Neural cell (in vitro differentiated cells): Measurements from ENCODE around the gene MPIG6B. TPM values are rescaled to one million over a fixed set of nuclear protein-coding genes. Genes with fewer than 3 reads are reported as not detected.

Experiments
- H2AFZ ChIP-seq: fragments of 200-600, 300-800 bp; sonication (generic), shearing (Covaris generic); 2 replicates; pipeline ENCODE4 v1.6.0; 2014; ENCODE audit warnings: low read depth, mild to moderate bottlenecking, antibody characterized with exemption, low read length, moderate library complexity
- H3F3A ChIP-seq: fragments of 200-600 bp; shearing (Covaris generic); 2 replicates; pipeline ENCODE4 v1.6.1; 2016; ENCODE audit warnings: mild to moderate bottlenecking, moderate library complexity, mixed read lengths, antibody characterized with exemption, low read length; ENCODE audit not compliant: insufficient read depth, poor library complexity, severe bottlenecking
- H3K27ac ChIP-seq: fragments of 200-600, 300-800 bp; sonication (generic), shearing (Covaris generic); 2 replicates; pipeline ENCODE4 v1.5.1; 2014; ENCODE audit warnings: mild to moderate bottlenecking, low read length, moderate library complexity
- H3K27me3 ChIP-seq: fragments of 300-800, 200-600 bp; sonication (generic), shearing (Covaris generic); 2 replicates; pipeline ENCODE4 v1.6.0; 2014; ENCODE audit warnings: mild to moderate bottlenecking, low read depth, low read length, moderate library complexity; ENCODE audit not compliant: insufficient read depth
- H3K36me3 ChIP-seq: fragments of 300-800, 200-600 bp; sonication (generic), shearing (Covaris generic); 2 replicates; pipeline ENCODE4 v1.5.1; 2014; ENCODE audit warnings: mild to moderate bottlenecking, antibody characterized with exemption, low read length, moderate library complexity; ENCODE audit not compliant: insufficient read depth
- H3K4me2 ChIP-seq: fragments of 300-800, 200-600 bp; sonication (generic), shearing (Covaris generic); 2 replicates; pipeline ENCODE4 v1.6.0; 2014; ENCODE audit warnings: mild to moderate bottlenecking, low read length
- H3K4me3 ChIP-seq: fragments of 300-800, 200-600 bp; sonication (generic), shearing (Covaris generic); 2 replicates; pipeline ENCODE4 v1.5.1; 2014; ENCODE audit warnings: mild to moderate bottlenecking, low read length, moderate library complexity
- H3K79me2 ChIP-seq: fragments of 200-600 bp; shearing (Covaris generic); replicated peaks from 2 replicates; pipeline ENCODE4 v1.6.0; 2014; ENCODE audit warnings: mild to moderate bottlenecking, low read length, moderate library complexity; ENCODE audit not compliant: insufficient read depth
- H3K9ac ChIP-seq: fragments of 300-800, 200-600 bp; sonication (generic), shearing (Covaris generic); 2 replicates; pipeline ENCODE4 v1.6.1; 2016; ENCODE audit warnings: mild to moderate bottlenecking, low read length, mixed read lengths
- H3K9me2 ChIP-seq: fragments of 200-600 bp; shearing (Covaris generic); 2 replicates; pipeline ENCODE4 v1.6.1; 2016; ENCODE audit warnings: mild to moderate bottlenecking, low read length, mixed read lengths; ENCODE audit not compliant: insufficient read depth
- H3K9me3 ChIP-seq: fragments of 200-600, 300-800 bp; sonication (generic), shearing (Covaris generic); 2 replicates; pipeline ENCODE4 v1.6.1; 2016; ENCODE audit warnings: mild to moderate bottlenecking, mixed run types, low read length, moderate library complexity, mixed read lengths
- H4K20me1 ChIP-seq: fragments of 200-600 bp; shearing (Covaris generic); 2 replicates; pipeline ENCODE4 v1.6.1; 2016; ENCODE audit warnings: mild to moderate bottlenecking, mixed run types; ENCODE audit not compliant: insufficient read depth
- EP300 ChIP-seq: fragments of 450-650 bp; conservative IDR thresholded peaks from 2 replicates; pipeline ENCODE4 v1.6.1; 2014; ENCODE audit warnings: antibody characterized with exemption, mild to moderate bottlenecking, moderate library complexity; ENCODE audit not compliant: poor library complexity, severe bottlenecking
- EZH2 ChIP-seq: fragments of 200-600, 300-800 bp; shearing (Covaris generic), sonication (generic); IDR thresholded peaks from 2 replicates; pipeline ENCODE4 v1.6.1; 2014; ENCODE audit warnings: antibody characterized with exemption, low read length, borderline replicate concordance, mild to moderate bottlenecking; ENCODE audit not compliant: insufficient read depth, poor library complexity, severe bottlenecking
- MXI1 ChIP-seq: fragments of 450-650 bp; conservative IDR thresholded peaks from 2 replicates; pipeline ENCODE4 v1.6.1; 2014; ENCODE audit warnings: antibody characterized with exemption, mild to moderate bottlenecking; ENCODE audit not compliant: poor library complexity, severe bottlenecking
- POLR2AphosphoS5 ChIP-seq: IDR thresholded peaks from 2 replicates; pipeline ENCODE4 v1.6.1; 2012
- RAD21 ChIP-seq: fragments of 450-650 bp; conservative IDR thresholded peaks from 2 replicates; pipeline ENCODE4 v1.6.1; 2014; ENCODE audit warnings: antibody characterized with exemption, mild to moderate bottlenecking, moderate library complexity
- SMC3 ChIP-seq: fragments of 450-650 bp; conservative IDR thresholded peaks from 2 replicates; pipeline ENCODE4 v1.6.1; 2014; ENCODE audit warnings: antibody characterized with exemption, mild to moderate bottlenecking, moderate library complexity; ENCODE audit not compliant: poor library complexity
- TAF1 ChIP-seq: IDR thresholded peaks from 2 replicates; pipeline ENCODE4 v1.6.1; 2012; ENCODE audit warnings: low read depth
- polyA plus RNA-seq: library from polyadenylated mRNA; depleted of rRNA; stranded (reverse); fragments of >200 nt; gene quantifications from 2 replicates; pipeline ENCODE4 v1.2.3, GENCODE V29; 2014
- TF ChIP-seq, protein P1 (sequence below): IDR thresholded peaks from 2 replicates; pipeline ENCODE4 v1.6.1; 2012; ENCODE audit warnings: borderline replicate concordance
- TF ChIP-seq, protein P2 (sequence below): fragments of 450-650 bp; IDR thresholded peaks from 2 replicates; pipeline ENCODE4 v1.5.1; 2014; ENCODE audit warnings: antibody characterized with exemption, mild to moderate bottlenecking, moderate library complexity; ENCODE audit not compliant: poor library complexity, severe bottlenecking

The MPIG6B gene
- polyA plus RNA-seq, 1 donor from 2014 or later, result not detected

DNA sequence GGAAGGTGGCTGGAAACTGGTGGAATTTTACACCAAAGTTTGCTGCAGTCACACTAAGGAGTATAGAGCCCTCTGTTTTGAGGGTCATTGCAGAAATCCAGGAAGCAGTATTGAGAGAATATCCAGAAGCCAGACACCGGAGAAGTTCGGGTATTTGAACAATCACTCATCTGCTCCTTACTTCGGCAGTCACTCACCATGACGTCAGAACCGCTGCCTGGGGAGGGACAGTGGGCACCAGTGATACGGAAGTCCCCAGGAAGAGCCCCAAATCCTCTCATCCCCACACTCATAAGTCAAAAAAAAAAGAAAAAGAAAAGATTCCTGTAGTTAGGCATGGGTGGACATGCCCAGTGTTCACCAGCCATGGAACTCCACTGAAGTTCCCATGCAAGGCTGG lies 46.3 kb upstream of the MPIG6B start:
- H3K9ac ChIP-seq, result no peak overlapping the region
- H3K9me3 ChIP-seq, result no peaks in the 10 kb centered on the region
- H4K20me1 ChIP-seq, result no peaks in the 10 kb centered on the region
- no peak overlapping the region for H3K4me2 ChIP-seq
- H3F3A ChIP-seq, result no peaks in the 10 kb centered on the region
- no peaks in the 10 kb centered on the region for H3K79me2 ChIP-seq
- H2AFZ ChIP-seq, result no peak overlapping the region
- H3K27ac ChIP-seq, result no peak overlapping the region
- TF ChIP-seq TAF1, result no peak
- no peaks in the 10 kb centered on the region for H3K36me3 ChIP-seq
- no peaks in the 10 kb centered on the region for H3K9me2 ChIP-seq
- no peaks in the 10 kb centered on the region for H3K27me3 ChIP-seq
- no peak overlapping the region for H3K4me3 ChIP-seq

DNA sequence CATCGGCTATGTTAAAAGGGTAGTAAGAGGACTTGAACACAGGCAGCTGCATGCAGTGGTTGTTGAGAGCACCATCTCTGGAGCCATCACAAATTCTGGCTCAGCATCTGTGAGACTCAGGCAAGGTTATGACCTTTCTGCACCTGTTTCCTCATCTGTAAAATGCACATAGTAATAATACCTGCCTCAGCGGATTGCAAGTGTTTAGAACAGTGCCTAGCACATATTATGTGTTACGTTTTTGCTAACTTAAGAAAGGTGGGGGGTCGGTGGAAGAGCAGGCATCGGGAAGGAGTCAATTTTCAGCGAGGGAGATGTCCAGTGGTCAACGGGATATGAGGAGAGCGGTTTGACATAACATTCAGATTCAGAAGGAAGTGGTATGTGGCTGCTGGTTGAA lies 45.2 kb upstream of the MPIG6B start:
- no peak overlapping the region for H3K27ac ChIP-seq
- no peaks in the 10 kb centered on the region for H3F3A ChIP-seq
- no peaks in the 10 kb centered on the region for H3K9me3 ChIP-seq
- TF ChIP-seq RAD21 (no peak), EZH2 (no peak), SMC3 (no peak), POLR2AphosphoS5 (no peak), MXI1 (no peak), EP300 (no peak)
- TF ChIP-seq, protein P1, sequence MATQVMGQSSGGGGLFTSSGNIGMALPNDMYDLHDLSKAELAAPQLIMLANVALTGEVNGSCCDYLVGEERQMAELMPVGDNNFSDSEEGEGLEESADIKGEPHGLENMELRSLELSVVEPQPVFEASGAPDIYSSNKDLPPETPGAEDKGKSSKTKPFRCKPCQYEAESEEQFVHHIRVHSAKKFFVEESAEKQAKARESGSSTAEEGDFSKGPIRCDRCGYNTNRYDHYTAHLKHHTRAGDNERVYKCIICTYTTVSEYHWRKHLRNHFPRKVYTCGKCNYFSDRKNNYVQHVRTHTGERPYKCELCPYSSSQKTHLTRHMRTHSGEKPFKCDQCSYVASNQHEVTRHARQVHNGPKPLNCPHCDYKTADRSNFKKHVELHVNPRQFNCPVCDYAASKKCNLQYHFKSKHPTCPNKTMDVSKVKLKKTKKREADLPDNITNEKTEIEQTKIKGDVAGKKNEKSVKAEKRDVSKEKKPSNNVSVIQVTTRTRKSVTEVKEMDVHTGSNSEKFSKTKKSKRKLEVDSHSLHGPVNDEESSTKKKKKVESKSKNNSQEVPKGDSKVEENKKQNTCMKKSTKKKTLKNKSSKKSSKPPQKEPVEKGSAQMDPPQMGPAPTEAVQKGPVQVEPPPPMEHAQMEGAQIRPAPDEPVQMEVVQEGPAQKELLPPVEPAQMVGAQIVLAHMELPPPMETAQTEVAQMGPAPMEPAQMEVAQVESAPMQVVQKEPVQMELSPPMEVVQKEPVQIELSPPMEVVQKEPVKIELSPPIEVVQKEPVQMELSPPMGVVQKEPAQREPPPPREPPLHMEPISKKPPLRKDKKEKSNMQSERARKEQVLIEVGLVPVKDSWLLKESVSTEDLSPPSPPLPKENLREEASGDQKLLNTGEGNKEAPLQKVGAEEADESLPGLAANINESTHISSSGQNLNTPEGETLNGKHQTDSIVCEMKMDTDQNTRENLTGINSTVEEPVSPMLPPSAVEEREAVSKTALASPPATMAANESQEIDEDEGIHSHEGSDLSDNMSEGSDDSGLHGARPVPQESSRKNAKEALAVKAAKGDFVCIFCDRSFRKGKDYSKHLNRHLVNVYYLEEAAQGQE, result no peak
- TF ChIP-seq, protein P2, sequence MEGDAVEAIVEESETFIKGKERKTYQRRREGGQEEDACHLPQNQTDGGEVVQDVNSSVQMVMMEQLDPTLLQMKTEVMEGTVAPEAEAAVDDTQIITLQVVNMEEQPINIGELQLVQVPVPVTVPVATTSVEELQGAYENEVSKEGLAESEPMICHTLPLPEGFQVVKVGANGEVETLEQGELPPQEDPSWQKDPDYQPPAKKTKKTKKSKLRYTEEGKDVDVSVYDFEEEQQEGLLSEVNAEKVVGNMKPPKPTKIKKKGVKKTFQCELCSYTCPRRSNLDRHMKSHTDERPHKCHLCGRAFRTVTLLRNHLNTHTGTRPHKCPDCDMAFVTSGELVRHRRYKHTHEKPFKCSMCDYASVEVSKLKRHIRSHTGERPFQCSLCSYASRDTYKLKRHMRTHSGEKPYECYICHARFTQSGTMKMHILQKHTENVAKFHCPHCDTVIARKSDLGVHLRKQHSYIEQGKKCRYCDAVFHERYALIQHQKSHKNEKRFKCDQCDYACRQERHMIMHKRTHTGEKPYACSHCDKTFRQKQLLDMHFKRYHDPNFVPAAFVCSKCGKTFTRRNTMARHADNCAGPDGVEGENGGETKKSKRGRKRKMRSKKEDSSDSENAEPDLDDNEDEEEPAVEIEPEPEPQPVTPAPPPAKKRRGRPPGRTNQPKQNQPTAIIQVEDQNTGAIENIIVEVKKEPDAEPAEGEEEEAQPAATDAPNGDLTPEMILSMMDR, result no peak
- no peak overlapping the region for H2AFZ ChIP-seq
- no peaks in the 10 kb centered on the region for H3K79me2 ChIP-seq
- no peaks in the 10 kb centered on the region for H4K20me1 ChIP-seq
- no peak overlapping the region for H3K4me2 ChIP-seq
- H3K9ac ChIP-seq, result no peak overlapping the region
- H3K4me3 ChIP-seq, result no peak overlapping the region
- H3K27me3 ChIP-seq, result no peaks in the 10 kb centered on the region
- no peaks in the 10 kb centered on the region for H3K36me3 ChIP-seq
- H3K9me2 ChIP-seq, result no peaks in the 10 kb centered on the region
